ENCODE results near the gene LSAMP.

- TF ChIP-seq CTCF (IDR thresholded peaks at IDR 0.05) (no peak), POLR2A (IDR thresholded peaks at IDR 0.05) (no peak), POLR2AphosphoS5 (IDR thresholded peaks at IDR 0.05) (no peak), EP300 (IDR thresholded peaks at IDR 0.05) (no peak)
Measured at GRCh38 chr3:116425126-116425525, 20.2 kb downstream of the LSAMP start.

All from sigmoid colon (tissue), 4 donors.